HL-60 (cell line): Measurements from ENCODE around the gene GABARAP.

ENCODE experiments used
- DNase-seq, 2 experiments: peaks; one replicate each; pipeline ENCODE4 v3.0.0-alpha.2; 2010 to 2020; ENCODE audit warnings: low read depth in 1 of 2, low spot score in 1 of 2
- H3K27ac ChIP-seq: fragments of 250-450 bp; sonication (Bioruptor Pico); replicated peaks from 2 replicates; pipeline ENCODE4 v1.5.1; 2020; ENCODE audit warnings: mild to moderate bottlenecking, moderate library complexity
- H3K27me3 ChIP-seq: fragments of 250-450 bp; sonication (Bioruptor Pico); 2 replicates; pipeline ENCODE4 v1.5.1; 2021; ENCODE audit warnings: mild to moderate bottlenecking, moderate library complexity; ENCODE audit not compliant: insufficient read depth, poor library complexity, severe bottlenecking
- H3K4me3 ChIP-seq: replicated peaks from 2 replicates; pipeline ENCODE4 v1.5.1; 2011; ENCODE audit warnings: mild to moderate bottlenecking, control low read depth, low read length; ENCODE audit not compliant: insufficient read depth
- CTCF ChIP-seq: IDR thresholded peaks from one replicate; pipeline ENCODE4 v1.5.1; 2011; ENCODE audit warnings: low read length, control low read depth, inconsistent platforms; ENCODE audit not compliant: insufficient read depth
- GABPA ChIP-seq: IDR thresholded peaks from 2 replicates; pipeline ENCODE4 v1.6.1; 2012; ENCODE audit warnings: low read depth
- POLR2AphosphoS5 ChIP-seq: IDR thresholded peaks from 2 replicates; pipeline ENCODE4 v1.6.1; 2012; ENCODE audit warnings: low read depth
- REST ChIP-seq: IDR thresholded peaks from 2 replicates; pipeline ENCODE4 v1.6.1; 2012; ENCODE audit warnings: low read depth; ENCODE audit not compliant: insufficient replicate concordance
- SPI1 ChIP-seq: IDR thresholded peaks from 2 replicates; pipeline ENCODE4 v1.6.1; 2012; ENCODE audit warnings: low read depth, mild to moderate bottlenecking, borderline replicate concordance

The GABARAP gene

GRCh38 chr17:7195971-7196370, 46.3 kb downstream of the GABARAP start:
- H3K4me3 ChIP-seq, result no peak overlapping the region
- DNase-seq, result no peak
- no peaks in the 10 kb centered on the region for H3K27me3 ChIP-seq
- TF ChIP-seq GABPA, result no peak
- no peak for TF ChIP-seq POLR2AphosphoS5
- TF ChIP-seq SPI1, result no peak
- TF ChIP-seq REST, result no peak
- TF ChIP-seq CTCF, result no peak
- no peak overlapping the region for H3K27ac ChIP-seq

- DNase-seq, result no peak
- H3K27me3 ChIP-seq, result no peaks in the 10 kb centered on the region
- no peak for TF ChIP-seq SPI1
- no peak for TF ChIP-seq GABPA
- TF ChIP-seq POLR2AphosphoS5, result no peak
- no peak for TF ChIP-seq CTCF
- TF ChIP-seq REST, result no peak
- no peak overlapping the region for H3K27ac ChIP-seq
- no peak overlapping the region for H3K4me3 ChIP-seq
Measured at GRCh38 chr17:7192271-7192937, 49.8 kb downstream of the GABARAP start.

- TF ChIP-seq REST (peak; percentile 85), SPI1 (no peak), POLR2AphosphoS5 (no peak)
- no peak overlapping the region for H3K4me3 ChIP-seq
- peak in 1 of 2 experiments; percentile 5 for DNase-seq
Measured at GRCh38 chr17:7191571-7192270, 50.5 kb downstream of the GABARAP start.

More at GRCh38 chr17:7191571-7192270, 50.5 kb downstream of the GABARAP start:
- H3K27me3 ChIP-seq, result no peaks in the 10 kb centered on the region
- no peak overlapping the region for H3K27ac ChIP-seq
